Forelimb muscle (tissue), 1 donor: Measurements from ENCODE around the gene STX18. TPM values are rescaled to one million over a fixed set of nuclear protein-coding genes. Genes with fewer than 3 reads are reported as not detected.

ENCODE experiments used
- DNase-seq: peaks from one replicate; pipeline ENCODE4 v3.0.0-alpha.2; 2013; ENCODE audit warnings: low read depth
- polyA plus RNA-seq: library from polyadenylated mRNA; unstranded; fragments of 120-200 nt; gene quantifications from one replicate; pipeline ENCODE4 v1.2.1, GENCODE V29; 2013; ENCODE audit not compliant: insufficient read length

The STX18 gene
- polyA plus RNA-seq, 1 donor, result 27.9 TPM

DNA sequence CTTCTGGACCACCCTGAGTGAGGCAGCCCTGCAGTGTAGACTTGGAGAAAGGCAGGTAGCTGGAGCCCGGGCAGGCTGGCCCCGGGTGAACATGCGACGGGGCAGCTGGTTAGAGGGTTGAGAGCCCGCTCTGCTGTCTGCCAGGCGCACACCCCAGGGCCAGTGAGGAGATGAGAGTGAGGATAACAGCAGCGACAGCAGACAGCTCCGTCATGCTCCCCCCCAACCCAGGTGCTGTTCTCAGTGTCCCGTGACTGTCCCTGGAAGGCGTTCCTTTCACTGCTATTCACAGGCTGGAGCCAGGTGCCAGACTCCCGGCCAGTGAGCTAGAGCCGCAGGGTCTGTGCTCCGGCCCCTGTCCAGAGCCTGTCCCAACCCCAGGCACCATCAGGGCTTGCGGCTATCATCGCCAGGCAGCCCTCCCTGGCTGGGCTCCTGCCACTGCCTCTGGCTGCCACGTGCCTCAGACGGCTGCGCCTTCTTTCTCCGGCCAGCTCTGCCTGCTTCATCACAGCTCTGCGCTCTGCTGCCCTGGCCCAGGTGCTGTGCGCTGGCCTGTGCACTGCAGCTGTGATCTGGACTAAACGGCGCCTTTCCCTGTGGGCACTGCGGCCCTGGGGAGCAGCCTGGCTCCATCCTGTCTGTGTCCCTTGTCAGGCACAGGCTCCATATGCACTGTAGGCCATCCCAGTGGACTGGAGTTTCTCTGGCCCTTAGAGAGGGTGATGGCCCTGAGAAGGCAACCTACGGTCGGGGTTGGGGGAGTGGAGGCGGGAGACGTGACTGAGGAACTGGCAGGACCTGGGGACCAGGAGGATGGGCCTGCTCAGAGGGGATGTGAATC is 135.2 kb downstream of the STX18 start:
- no peak for DNase-seq

DNA sequence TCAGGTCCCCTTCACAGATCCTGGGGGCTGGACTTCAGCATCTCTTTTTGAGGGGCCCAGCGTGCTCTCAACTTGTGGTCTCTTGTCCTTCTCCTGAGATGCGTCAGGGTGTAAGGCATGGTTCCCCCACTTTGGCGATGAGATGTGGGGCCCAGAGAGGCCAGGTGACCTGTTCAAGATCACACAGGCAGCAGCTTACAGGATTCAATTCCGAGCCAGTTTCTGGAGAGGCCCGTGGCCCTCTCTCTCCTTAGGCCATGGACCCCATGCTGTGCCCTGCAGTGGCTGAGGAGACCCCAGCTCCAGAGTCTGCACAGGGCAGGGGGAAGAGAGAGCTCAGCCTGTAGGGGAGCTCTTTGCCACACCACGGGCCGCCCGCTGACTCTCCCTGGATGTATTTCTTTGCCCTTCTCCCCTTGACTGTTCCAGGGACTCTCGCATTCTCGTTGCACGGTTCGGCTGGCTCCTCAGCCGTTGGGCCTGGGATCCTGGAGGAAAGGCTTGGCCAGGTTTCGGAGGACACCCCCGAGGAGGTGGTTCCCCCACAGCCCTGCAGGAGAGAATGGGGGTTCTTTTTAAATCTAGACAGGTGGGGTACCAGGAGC is 136.4 kb downstream of the STX18 start:
- no peak for DNase-seq

DNA sequence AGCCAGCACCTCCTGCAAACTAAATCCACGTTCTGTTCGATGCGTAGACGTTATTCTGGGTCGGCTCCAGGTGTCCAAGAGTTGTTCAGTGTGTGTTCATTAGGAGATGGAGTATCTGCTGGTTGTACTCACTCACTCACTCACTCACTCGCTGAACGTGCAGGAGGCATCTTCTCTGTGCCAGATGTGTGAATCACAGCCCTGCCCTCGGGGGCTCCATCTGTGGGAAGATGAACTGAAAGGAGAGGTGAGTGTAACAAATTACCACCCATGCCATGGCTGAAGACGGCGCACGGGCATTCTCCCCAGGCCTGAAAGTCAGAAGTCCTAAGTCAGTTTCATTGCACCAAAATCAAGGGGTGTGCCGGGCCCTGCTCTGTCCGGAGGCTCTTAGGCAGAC is 138.9 kb downstream of the STX18 start:
- no peak for DNase-seq

- DNase-seq, result no peak
Observed at GRCh38 chr4:4401036-4401435, 140.8 kb downstream of the STX18 start.

DNA sequence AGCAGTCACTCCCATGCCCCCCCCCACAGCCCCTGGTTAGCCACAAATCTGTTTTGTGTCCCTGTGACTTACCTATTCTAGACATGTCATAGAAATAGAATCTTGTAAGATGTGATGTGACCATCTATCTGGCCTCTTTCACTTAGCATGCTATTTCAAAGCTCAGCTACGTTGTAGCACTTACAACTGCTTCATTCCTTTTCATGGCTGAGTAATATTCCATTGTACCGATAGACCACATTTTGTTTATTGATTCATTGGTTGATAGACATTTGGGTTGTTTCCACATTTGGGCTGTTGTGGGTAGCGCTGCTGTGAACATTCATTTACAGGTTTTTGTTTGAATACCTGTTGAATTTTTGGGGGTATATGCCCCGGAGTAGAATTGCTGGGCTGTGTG is 143.4 kb downstream of the STX18 start:
- DNase-seq, result no peak

GRCh38 chr4:4397441-4397819 is 144.4 kb downstream of the STX18 start:
- DNase-seq, result no peak

DNA sequence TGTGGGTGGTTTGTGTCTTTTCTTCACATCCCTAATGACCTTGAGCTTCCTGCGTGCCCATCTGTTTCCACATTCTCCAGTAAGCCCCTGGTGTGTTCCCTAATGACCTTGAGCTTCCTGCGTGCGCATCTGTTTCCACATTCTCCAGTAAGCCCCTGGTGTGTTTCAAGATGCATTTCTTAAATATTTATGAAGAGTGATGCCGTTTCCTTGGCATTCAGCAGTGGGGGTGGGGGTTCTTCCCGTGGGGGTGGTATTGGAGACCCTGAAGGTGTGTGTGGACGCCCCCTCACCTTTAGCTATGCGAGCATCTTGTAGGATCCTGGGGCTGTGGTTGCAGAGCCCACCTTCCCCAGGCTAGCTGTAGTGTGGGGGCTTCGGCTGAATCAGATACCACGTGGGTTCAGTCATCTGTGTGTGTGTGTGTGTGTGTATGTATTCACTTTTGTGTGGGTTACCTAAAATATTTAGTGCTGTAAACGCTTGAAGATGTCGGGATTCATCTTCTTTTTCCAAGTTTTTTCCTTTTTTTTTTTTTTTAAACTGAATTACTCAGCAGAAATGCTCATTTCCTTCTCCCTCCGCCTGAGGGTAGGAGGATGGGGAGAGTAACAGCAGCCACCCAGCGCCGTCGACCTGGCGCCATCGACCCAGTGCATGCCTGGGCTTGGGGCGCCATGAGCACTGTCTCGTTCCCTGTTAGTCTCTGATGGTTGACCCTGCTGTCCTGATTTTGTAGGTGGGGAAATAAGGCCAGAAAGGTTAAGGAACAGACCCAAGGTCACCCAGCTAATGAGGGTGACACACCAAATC is 145.0 kb downstream of the STX18 start:
- DNase-seq, result peak; percentile 6

DNA sequence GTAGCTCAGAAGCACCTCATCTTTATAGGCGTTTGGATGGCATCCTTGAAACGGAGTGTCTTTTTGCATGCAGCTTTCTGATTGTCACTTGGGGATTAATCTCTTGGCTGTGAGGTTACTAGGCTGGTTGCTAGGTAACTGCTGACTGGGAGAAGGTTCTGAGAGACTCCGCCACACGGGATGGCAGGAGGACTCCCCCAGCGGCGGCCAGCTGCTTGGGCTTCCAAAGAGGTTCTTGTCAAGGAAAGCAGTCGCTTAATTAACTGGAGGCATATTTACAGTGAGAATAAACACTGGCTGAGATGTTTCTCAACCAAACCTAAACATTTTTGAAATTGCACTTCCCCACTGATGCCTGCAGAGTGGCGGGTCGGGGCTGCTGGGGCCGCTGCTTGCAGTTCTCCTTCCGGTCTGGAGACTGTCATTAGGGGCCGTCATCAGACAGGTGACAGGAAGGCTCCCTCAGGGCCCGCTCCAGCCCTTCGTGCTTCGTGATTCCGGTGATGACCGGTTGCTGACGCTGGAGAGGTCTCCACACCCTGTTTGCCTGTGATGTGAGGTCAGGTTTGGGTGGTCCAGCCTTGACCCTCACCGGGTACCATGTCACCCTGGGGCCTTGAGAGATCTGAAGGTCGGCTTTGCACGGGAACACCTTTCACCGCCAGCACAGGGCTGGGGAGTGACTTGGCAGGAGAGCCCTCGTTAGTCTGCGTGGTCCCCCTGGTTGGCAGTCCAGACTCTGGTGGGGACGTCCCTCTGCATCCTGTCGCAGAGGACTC is 145.8 kb downstream of the STX18 start:
- DNase-seq, result no peak

DNA sequence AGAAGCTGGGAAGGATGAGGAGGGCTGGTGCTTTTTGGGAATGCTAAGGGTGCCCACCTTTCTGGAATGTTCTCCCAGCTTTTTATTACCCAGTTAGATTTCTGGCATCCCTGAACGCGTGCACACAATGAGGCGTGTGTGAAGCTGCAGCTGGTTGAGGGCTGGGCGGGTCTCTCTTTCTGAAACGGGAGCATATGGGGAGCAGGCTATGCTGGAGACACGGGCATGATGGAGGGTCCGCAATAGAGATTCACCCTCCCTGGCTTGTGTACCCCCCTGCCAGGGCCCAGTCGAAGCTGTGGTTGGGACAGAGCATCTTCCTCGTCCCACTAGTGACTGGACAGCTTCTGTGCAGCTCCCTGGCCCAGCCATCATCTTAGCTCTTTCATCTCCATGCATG is 146.5 kb downstream of the STX18 start:
- DNase-seq, result no peak

GRCh38 chr4:4394644-4395043 is 147.2 kb downstream of the STX18 start:
- no peak for DNase-seq

DNA sequence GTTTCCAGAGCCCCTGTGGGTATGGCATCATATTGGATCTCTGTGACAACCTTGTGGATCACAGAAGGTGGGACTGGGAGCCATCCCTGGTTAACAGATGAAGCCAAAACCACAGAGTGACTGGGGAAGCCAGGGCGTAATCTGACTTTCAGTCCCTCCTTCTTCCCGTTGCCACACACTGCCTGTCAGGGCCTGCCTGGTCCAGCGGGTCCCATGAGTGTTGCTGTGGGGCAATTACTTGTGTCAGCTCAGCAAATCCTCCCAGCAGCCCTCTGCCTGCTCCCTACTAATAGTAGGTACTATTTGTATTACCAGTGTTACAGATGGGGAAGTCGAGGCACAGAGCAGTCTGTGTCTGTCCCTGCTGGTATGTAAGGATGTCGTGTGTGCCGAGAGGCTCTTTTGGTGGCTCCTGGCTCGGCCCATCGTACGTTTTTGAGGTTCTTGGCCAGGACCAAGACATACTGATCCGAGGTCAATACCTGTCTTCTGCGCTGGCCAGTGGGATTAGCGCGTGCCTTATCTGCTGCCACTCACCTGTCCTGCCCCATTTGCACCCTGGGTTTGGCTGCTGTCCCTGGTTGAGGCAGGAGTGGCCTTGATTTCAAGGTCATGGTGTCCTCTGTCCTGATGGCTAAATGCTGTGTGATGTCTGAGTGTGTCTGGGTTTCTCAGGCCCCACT is 149.2 kb downstream of the STX18 start:
- DNase-seq, result no peak

GRCh38 chr4:4391866-4392265 is 150.0 kb downstream of the STX18 start:
- DNase-seq, result no peak

DNA sequence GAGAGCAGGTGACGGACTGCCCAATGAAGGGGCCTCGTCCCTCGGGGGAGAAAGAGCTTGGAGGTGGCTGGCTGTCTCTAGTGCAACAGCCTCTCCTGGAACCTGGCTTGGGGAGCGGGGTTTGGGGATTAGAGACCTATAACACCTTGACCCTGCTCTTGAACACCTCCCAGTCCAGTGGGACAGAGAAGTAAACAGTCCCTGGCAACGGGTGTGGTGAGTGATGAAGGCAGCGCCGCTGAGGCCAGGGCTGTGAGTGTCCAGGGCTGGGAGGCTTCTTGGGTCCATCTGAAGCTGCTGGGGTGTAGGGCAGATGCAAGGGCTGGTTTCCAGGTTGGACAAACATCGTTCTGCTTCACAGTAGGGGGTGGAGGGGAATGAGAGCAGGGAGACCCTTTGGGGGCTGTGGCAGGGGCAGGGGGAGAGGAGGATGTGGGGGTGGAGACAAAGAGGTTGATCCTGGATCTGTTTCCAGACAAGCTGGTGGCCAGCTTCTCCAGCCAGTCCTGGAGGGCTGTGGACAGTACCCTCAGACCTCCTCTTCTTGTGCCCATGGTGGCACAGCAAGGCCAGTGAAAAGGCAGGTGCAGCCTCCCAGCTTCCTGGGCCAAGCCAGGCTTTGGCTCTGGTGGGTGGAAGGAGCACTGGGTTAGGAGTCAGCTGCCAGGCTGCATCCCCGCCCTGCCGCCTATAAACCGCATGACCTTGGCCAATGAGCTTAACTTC is 151.2 kb downstream of the STX18 start:
- no peak for DNase-seq

- DNase-seq, result no peak
Observed at GRCh38 chr4:4390046-4390445, 151.8 kb downstream of the STX18 start.

DNA sequence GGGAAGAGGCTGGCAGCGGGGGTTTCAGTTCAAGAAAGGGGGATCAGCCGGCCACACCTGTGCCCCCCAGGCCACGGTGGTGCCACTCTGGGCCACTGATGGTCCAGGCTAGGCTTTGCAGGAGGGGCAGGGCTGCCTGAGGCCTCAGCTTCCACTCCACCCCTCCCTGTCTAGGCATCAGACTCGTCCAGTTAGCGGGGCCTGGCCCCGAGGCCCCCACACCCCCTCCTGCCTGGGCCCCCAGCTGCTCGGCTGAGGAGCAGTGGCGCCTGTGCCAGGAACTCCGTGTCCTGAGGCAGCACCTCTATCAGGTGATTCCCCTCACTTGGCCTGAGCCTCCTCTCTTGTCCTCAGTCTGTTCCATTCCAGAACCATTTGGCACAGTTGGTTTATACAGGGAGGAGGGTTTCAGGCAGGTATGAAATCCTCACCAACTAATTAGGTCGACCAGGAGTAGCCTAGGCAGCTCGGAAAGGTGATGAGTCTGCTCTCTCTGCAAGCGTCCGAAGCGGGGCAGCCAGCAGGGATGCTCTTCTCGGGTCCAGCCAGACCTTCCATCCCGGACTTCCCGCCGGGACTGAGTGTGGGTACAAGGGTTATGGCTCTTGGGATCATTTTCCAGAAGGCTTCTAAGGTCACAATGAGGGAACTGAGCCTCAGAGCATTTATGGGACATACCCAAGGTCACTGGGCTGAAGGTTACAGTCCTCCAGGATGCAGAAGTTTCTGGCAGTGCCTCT is 152.8 kb downstream of the STX18 start:
- DNase-seq, result no peak

- no peak for DNase-seq
Observed at GRCh38 chr4:4388311-4388790, 153.5 kb downstream of the STX18 start.

GRCh38 chr4:4387531-4388310 is 154.1 kb downstream of the STX18 start:
- no peak for DNase-seq

- DNase-seq, result no peak
Observed at GRCh38 chr4:4386736-4387392, 155.0 kb downstream of the STX18 start, which contains the start of gene NSG1. Gene NSG1 (plus strand): TSS chr4:4387102. CDS start chr4:4387630, 528 bp downstream.
